Pancreas (tissue), 10 donors: ENCODE measurements around the gene SYNJ2. TPM values are rescaled to one million over a fixed set of nuclear protein-coding genes. Genes with fewer than 3 reads are reported as not detected.

Experiments used
- ATAC-seq, 4 donors: fragments of 200-7000 bp; cut with Tn5 transposase; one replicate each; pipeline versions ENCODE4 v1.8.0 to v1.9.1; 2020; ENCODE audit warnings: mild to moderate bottlenecking in 4 of 4, moderate library complexity in 4 of 4
- DNase-seq, 6 donors: peaks; one replicate each; pipeline ENCODE4 v3.0.0-alpha.2; 2020
- FAIRE-seq: peaks from 2 replicates; lab custom pipeline; 2012; peaks lifted over from hg19 to GRCh38; lab: Jason Lieb, UNC
- H3K27ac ChIP-seq, 4 donors: fragments of 200-600 bp; sonication (generic); 1 replicate in 3 of 4; 2 replicates in 1 of 4; pipeline versions ENCODE4 v1.5.0 to v1.8.0; 2020
- H3K27me3 ChIP-seq, 4 donors: fragments of 200-600 bp; one replicate each; pipeline ENCODE4 v1.8.0; 2021
- H3K36me3 ChIP-seq, 3 donors: fragments of 200-600 bp; sonication (generic) in 1 of 3; one replicate each; pipeline versions ENCODE4 v1.5.0 to v1.8.0; 2020 to 2021
- H3K4me1 ChIP-seq, 3 donors: fragments of 200-600 bp; one replicate each; pipeline ENCODE4 v1.8.0; 2021
- H3K4me3 ChIP-seq, 4 donors: fragments of 200-600 bp; sonication (generic) in 2 of 4; one replicate each; pipeline versions ENCODE4 v1.5.0 to v1.8.0; 2020 to 2021
- H3K9me3 ChIP-seq, 4 donors: fragments of 200-600 bp; one replicate each; pipeline ENCODE4 v1.8.0; 2021
- WGBS, 2 donors: extraction: QIAGEN DNeasy Blood & Tissue Kit; methylation state at CpG; one replicate each; pipeline ENCODE4 v1.1.7; 2013; 5-methylcytosine and 5-hydroxymethylcytosine counted together
- intact Hi-C, 3 donors: fragments of 100-400 bp; cut with DNase I; formaldehyde crosslinking; loops; one replicate each; pipeline versions ENCODE4 v1.11.1 to v1.14.2; 2022
- polyA plus RNA-seq, 2 donors: library from polyadenylated mRNA; stranded (reverse); fragments of 200-250 nt; gene quantifications; one replicate each; pipeline ENCODE4 v1.2.3, GENCODE V29; 2013
- total RNA-seq, 6 donors: library from RNA; stranded (reverse); fragmentation: NEBNext Ultra II Directional in 4 of 6; extraction: Animal tissue kit (Norgen Biotek cat#: 25700) in 4 of 6; gene quantifications; one replicate each; pipeline versions ENCODE4 v1.2.1 to v1.2.4, GENCODE V29; 2021 to 2023
- TF ChIP-seq, protein P1 (sequence below), 4 donors: fragments of 200-600 bp; sonication (generic) in 3 of 4; IDR thresholded peaks; one replicate each; pipeline versions ENCODE4 v1.5.0 to v1.8.0; 2021; ENCODE audit warnings: antibody characterized with exemption in 4 of 4
- donor health status: healthy with polysubstance abuse.
- donor health status: DM: no; HTN: no; CAD: no; lungs with moderate emphysema.
- donor health status: DM: no; HTN: no; CAD: no.
- donor health status: control.
- donor health status: control.
- donor health status: Bipolar disorder and iron deficiency.
- donor health status: DM: yes; HTN: yes; CAD: no.
- donor health status: DM: no; HTN: no; CAD: no.
- donor health status: DM: no; HTN: no; CAD: no.
- donor health status: DM: yes; HTN: yes; CAD: no.

SYNJ2 gene
- total and polyA plus RNA-seq, 8 donors = 7.9 to 17.1 (median 9.9) TPM

GRCh38 chr6:158073776-158074175, 92.1 kb downstream of the SYNJ2 start:
- TF ChIP-seq, protein P1, sequence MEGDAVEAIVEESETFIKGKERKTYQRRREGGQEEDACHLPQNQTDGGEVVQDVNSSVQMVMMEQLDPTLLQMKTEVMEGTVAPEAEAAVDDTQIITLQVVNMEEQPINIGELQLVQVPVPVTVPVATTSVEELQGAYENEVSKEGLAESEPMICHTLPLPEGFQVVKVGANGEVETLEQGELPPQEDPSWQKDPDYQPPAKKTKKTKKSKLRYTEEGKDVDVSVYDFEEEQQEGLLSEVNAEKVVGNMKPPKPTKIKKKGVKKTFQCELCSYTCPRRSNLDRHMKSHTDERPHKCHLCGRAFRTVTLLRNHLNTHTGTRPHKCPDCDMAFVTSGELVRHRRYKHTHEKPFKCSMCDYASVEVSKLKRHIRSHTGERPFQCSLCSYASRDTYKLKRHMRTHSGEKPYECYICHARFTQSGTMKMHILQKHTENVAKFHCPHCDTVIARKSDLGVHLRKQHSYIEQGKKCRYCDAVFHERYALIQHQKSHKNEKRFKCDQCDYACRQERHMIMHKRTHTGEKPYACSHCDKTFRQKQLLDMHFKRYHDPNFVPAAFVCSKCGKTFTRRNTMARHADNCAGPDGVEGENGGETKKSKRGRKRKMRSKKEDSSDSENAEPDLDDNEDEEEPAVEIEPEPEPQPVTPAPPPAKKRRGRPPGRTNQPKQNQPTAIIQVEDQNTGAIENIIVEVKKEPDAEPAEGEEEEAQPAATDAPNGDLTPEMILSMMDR (IDR thresholded peaks at IDR 0.05) = no peak
- Histone ChIP-seq H3K36me3 (peaks cover 0 to 17% (median 11%) of the 10 kb centered on the region in 3 donors), H3K9me3 (no peaks in the 10 kb centered on the region), H3K27ac (no peak overlapping the region), H3K4me3 (no peak overlapping the region), H3K4me1 (no peaks in the 10 kb centered on the region), H3K27me3 (no peaks in the 10 kb centered on the region)
- intact Hi-C loops = loop anchor here in 1 of 3 donors (10.0 kb wide), 1 partner anchor 99 kb away; no protein-coding TSS in a partner anchor
- FAIRE-seq (no peak), DNase-seq (no peak), ATAC-seq (no peak)
- 82 to 88% methylated on average over 3 of the region's 3 CpGs for WGBS, 2 donors

DNA sequence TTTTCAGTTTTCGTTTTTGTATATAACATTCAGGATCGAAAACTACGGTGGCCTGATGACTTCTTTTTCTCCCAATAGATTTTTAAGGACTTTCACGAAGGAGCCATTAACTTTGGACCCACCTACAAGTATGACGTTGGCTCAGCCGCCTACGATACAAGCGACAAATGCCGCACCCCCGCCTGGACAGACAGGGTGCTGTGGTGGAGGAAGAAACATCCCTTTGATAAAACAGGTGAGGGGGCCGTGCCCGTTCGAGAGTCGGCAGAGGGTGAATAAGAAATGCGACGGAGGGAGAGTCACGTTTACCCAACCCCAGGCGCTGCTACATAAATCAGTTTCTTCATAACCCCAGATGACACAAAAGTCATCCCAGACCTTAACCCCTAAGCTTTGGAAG, 94.9 kb downstream of the SYNJ2 start:
- TF ChIP-seq, protein P1 (IDR thresholded peaks at IDR 0.05) = no peak
- Histone ChIP-seq H3K27ac (no peak overlapping the region), H3K4me1 (no peaks in the 10 kb centered on the region), H3K27me3 (no peaks in the 10 kb centered on the region), H3K9me3 (no peaks in the 10 kb centered on the region), H3K4me3 (no peak overlapping the region), H3K36me3 (peaks cover 0 to 22% (median 7%) of the 10 kb centered on the region in 3 donors)
- ATAC-seq (no peak), DNase-seq (no peak), FAIRE-seq (no peak)
- intact Hi-C loops = loop anchor here in 1 of 3 donors (10.0 kb wide), 1 partner anchor 102 kb away; no protein-coding TSS in a partner anchor
- WGBS, 2 donors = 93% methylated on average over 18 of the region's 18 CpGs

DNA sequence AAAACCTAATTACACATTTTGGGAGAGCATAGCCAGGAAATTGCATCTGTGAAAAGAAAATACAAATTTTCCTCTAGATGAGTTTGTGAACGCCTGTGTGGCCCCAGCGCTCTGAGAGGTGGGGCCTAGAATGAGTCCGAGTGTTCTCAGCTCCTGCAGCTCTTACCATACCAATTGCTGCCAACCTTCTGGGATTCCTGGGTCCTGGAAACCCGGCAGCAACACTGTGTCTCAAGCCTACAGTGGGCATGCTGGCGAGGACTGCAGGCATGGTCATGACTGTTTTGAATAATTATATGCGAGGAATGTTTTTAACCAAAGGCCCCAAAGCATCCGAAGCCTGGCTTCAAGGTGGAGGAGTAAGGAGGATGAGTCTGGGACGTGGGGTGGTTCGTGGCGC, 96.0 kb downstream of the SYNJ2 start:
- H3K4me3 ChIP-seq = no peak overlapping the region
- DNase-seq = no peak
- intact Hi-C loops = loop anchor here in 1 of 3 donors (10.0 kb wide), 1 partner anchor 103 kb away; no protein-coding TSS in a partner anchor
- TF ChIP-seq, protein P1 (IDR thresholded peaks at IDR 0.05) = no peak
- no peak for ATAC-seq
- H3K9me3 ChIP-seq = no peaks in the 10 kb centered on the region
- H3K36me3 ChIP-seq = peaks cover 0 to 19% (median 7%) of the 10 kb centered on the region in 3 donors
- 94 to 96% methylated on average over 10 of the region's 10 CpGs for WGBS, 2 donors
- no peaks in the 10 kb centered on the region for H3K27me3 ChIP-seq
- H3K27ac ChIP-seq = no peak overlapping the region
- no peaks in the 10 kb centered on the region for H3K4me1 ChIP-seq
- FAIRE-seq = no peak

DNA sequence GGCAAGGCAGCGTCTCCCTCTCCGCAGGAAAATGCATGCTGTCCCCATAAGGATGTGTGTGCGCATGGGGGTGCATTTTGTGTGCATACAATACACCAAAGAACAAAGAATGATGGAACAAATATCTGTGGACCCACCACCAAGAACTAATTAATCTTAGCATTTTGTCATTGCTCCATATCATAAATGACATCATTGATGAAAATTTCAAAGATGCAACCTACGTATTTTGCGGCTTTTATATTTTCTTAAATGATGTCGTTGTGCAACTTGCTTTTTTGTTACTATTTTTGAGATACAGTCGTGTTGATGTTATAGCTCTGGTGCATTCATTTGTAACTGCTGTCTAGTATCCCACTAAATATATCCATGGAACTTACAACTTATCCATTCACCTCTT, 96.7 kb downstream of the SYNJ2 start:
- WGBS, 2 donors = 88 to 95% methylated on average over 7 of the region's 7 CpGs
- TF ChIP-seq, protein P1 (IDR thresholded peaks at IDR 0.05) = no peak
- Histone ChIP-seq H3K27me3 (no peaks in the 10 kb centered on the region), H3K4me1 (no peaks in the 10 kb centered on the region), H3K27ac (no peak overlapping the region), H3K36me3 (peaks cover 0 to 25% (median 8%) of the 10 kb centered on the region in 3 donors), H3K4me3 (no peak overlapping the region), H3K9me3 (no peaks in the 10 kb centered on the region)
- intact Hi-C loops = loop anchor here in 1 of 3 donors (10.0 kb wide), 1 partner anchor 104 kb away; no protein-coding TSS in a partner anchor
- no peak for ATAC-seq
- DNase-seq = no peak
- FAIRE-seq = no peak

GRCh38 chr6:158080849-158081656, 99.4 kb downstream of the SYNJ2 start:
- TF ChIP-seq, protein P1 (IDR thresholded peaks at IDR 0.05) = no peak
- Histone ChIP-seq H3K4me3 (no peak overlapping the region), H3K9me3 (no peaks in the 10 kb centered on the region), H3K36me3 (peaks cover 0 to 38% (median 19%) of the 10 kb centered on the region in 3 donors), H3K27me3 (no peaks in the 10 kb centered on the region), H3K4me1 (no peaks in the 10 kb centered on the region), H3K27ac (no peak overlapping the region)
- ATAC-seq (no peak), FAIRE-seq (no peak), DNase-seq (no peak)
- WGBS, 2 donors = 88 to 92% methylated on average over 18 of the region's 18 CpGs
- intact Hi-C loops = no loop called here
